Astrocyte of the cerebellum (primary cell): Measurements from ENCODE around the gene KLHL1.

ENCODE experiments used
- DNase-seq: peaks from one replicate; pipeline ENCODE4 v3.0.0-alpha.2; 2011; ENCODE audit warnings: low read depth
- H3K4me3 ChIP-seq: 2 replicates; pipeline ENCODE4 v1.5.1; 2011; ENCODE audit warnings: mild to moderate bottlenecking, low read depth, low read length, moderate library complexity
- in situ Hi-C: cut with HindIII; loops from 2 replicates; pipeline ENCODE4 v1.10.0; 2017; ENCODE audit warnings: low sequenced_read_pairs
- TF ChIP-seq, protein P1 (sequence below): IDR thresholded peaks from 2 replicates; pipeline ENCODE4 v1.5.1; 2012; ENCODE audit warnings: low read length, low read depth, moderate library complexity, mild to moderate bottlenecking; ENCODE audit errors: missing control alignments

KLHL1 gene

GRCh38 chr13:69796256-69796655, 312.0 kb downstream of the KLHL1 start:
- no peak overlapping the region for H3K4me3 ChIP-seq
- in situ Hi-C loops = no loop called here
- DNase-seq = no peak
- TF ChIP-seq, protein P1, sequence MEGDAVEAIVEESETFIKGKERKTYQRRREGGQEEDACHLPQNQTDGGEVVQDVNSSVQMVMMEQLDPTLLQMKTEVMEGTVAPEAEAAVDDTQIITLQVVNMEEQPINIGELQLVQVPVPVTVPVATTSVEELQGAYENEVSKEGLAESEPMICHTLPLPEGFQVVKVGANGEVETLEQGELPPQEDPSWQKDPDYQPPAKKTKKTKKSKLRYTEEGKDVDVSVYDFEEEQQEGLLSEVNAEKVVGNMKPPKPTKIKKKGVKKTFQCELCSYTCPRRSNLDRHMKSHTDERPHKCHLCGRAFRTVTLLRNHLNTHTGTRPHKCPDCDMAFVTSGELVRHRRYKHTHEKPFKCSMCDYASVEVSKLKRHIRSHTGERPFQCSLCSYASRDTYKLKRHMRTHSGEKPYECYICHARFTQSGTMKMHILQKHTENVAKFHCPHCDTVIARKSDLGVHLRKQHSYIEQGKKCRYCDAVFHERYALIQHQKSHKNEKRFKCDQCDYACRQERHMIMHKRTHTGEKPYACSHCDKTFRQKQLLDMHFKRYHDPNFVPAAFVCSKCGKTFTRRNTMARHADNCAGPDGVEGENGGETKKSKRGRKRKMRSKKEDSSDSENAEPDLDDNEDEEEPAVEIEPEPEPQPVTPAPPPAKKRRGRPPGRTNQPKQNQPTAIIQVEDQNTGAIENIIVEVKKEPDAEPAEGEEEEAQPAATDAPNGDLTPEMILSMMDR = no peak

- TF ChIP-seq, protein P1 = no peak
- no peak for DNase-seq
- in situ Hi-C loops = no loop called here
- no peak overlapping the region for H3K4me3 ChIP-seq
Observed at GRCh38 chr13:69793783-69794453, 314.3 kb downstream of the KLHL1 start.

- in situ Hi-C loops = no loop called here
- TF ChIP-seq, protein P1 = no peak
- DNase-seq = no peak
- no peak overlapping the region for H3K4me3 ChIP-seq
Observed at GRCh38 chr13:69776937-69777336, 331.3 kb downstream of the KLHL1 start.

DNA sequence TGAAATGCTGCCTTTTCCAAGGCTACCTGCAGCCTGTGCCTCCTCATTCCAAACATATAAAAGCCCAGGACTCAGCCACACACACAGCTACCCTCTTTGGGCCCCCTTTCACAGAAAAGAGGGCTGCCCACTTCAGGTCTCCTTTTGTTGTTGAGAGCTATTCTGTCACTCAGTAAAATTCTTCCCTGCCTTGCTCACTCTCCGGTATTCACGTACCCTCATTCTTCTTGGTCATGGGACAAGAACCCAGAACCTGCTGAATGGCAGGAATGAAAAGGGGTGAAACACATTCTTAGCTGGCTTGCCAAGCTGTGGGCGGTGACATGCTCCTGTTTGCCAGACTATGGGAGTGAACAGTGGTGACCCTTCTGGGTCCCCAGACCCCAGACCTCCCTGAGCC, 338.6 kb downstream of the KLHL1 start:
- H3K4me3 ChIP-seq = no peak overlapping the region
- TF ChIP-seq, protein P1 = no peak
- no peak for DNase-seq
- in situ Hi-C loops = no loop called here

GRCh38 chr13:69761581-69761980, 346.7 kb downstream of the KLHL1 start:
- DNase-seq = no peak
- H3K4me3 ChIP-seq = no peak overlapping the region
- in situ Hi-C loops = no loop called here
- TF ChIP-seq, protein P1 = no peak

DNA sequence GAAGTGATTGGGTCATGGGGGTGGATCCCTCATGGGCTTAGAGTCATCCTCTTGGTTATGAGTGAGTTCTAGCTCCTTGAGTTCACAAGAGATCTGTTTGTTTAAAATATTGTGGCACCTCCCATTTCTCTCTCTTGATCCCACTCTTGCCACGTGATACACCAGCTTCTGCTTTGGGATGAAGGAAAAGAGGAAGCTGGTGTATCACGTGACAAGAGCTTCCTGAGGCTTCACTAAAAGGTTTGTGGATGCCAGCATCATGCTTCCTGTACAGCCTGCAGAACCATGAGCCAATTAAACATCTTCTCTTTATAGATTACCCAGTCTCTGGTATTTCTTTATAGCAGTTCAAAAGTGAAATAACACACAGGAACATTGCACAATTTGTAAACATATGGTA, 353.2 kb downstream of the KLHL1 start:
- DNase-seq = no peak
- in situ Hi-C loops = no loop called here
- no peak overlapping the region for H3K4me3 ChIP-seq
- TF ChIP-seq, protein P1 = no peak
